GM18505 (cell line): ENCODE measurements around the gene PHGDH.

ENCODE experiments used
- ATAC-seq: cut with Tn5 transposase; IDR thresholded peaks from one replicate; pipeline ENCODE4 v1.9.1; 2021; ENCODE audit not compliant: unreplicated experiment
- POLR2A ChIP-seq: IDR thresholded peaks from 4 replicates; pipeline ENCODE4 v1.6.1; 2011; ENCODE audit warnings: borderline replicate concordance; ENCODE audit not compliant: insufficient read depth, insufficient read length; ENCODE audit errors: extremely low read depth

Gene PHGDH

GRCh38 chr1:119787776-119788175 lies 76.0 kb downstream of the PHGDH start:
- no peak for TF ChIP-seq POLR2A
- ATAC-seq: no peak

- ATAC-seq: no peak
- no peak for TF ChIP-seq POLR2A
Measured at GRCh38 chr1:119790451-119791198, 78.9 kb downstream of the PHGDH start.

- ATAC-seq: no peak
- TF ChIP-seq POLR2A: no peak
Measured at GRCh38 chr1:119791377-119791776, 79.6 kb downstream of the PHGDH start.
